ENCODE data around the gene LRP2.

Gene LRP2

DNA sequence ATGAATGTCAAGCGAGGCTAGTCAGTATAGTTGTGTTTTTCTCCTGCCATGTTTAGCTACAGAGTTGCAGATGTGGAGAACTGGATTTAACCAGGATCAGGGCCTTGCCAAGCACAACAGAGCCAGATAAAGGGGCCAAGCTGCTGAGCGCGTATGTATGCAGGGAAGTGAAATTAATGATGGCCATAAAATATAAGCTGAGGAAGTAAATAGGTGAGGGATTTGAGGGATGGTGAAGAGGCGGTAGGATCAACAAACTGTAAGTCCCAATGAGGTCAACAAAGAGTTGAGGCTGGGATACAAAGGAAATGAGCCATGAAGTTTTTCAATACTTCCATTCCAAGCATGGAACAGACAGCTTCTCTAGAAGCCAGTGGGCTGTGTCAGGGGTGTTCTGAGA, 10.6 kb downstream of the LRP2 start:
- DNase-seq (ENCODE audit: insufficient read length, low spot score) = no peak
- no peak for FAIRE-seq
- TF ChIP-seq POLR2A (IDR thresholded peaks at IDR 0.05; ENCODE audit: low read depth, low read length) (no peak), PAX5 (IDR thresholded peaks at IDR 0.05; ENCODE audit: insufficient read depth, low read length, severe bottlenecking) (no peak), POU2F2 (IDR thresholded peaks at IDR 0.05; ENCODE audit: low read depth, low read length) (no peak), SPI1 (IDR thresholded peaks at IDR 0.05; ENCODE audit: low read depth, low read length) (no peak), POLR2AphosphoS5 (IDR thresholded peaks at IDR 0.05; ENCODE audit: low read depth, low read length) (no peak), TAF1 (IDR thresholded peaks at IDR 0.05; ENCODE audit: low read depth, low read length) (no peak)

DNA sequence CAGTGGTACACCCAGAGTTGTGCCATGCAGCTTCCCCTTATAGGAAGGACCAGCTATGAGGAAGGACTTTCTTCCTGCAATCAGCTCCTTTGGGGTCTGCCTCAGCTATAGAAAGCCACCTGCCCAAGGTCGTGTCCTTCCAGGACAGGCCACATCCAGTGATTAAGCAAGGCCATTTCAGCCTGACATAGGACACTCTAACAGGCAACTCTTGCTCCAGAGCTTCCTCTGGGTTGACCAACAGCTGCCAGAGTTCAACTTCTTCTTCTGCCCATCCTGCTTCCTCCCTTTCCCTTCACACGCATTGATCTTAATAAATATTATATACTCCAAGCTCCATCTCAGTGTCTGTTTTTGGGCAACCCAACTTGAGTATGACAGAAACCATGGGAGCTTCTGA, 12.8 kb downstream of the LRP2 start:
- FAIRE-seq = no peak
- TF ChIP-seq TAF1 (IDR thresholded peaks at IDR 0.05; ENCODE audit: low read depth, low read length) (no peak), PAX5 (IDR thresholded peaks at IDR 0.05; ENCODE audit: insufficient read depth, low read length, severe bottlenecking) (no peak), POU2F2 (IDR thresholded peaks at IDR 0.05; ENCODE audit: low read depth, low read length) (no peak), SPI1 (IDR thresholded peaks at IDR 0.05; ENCODE audit: low read depth, low read length) (no peak), POLR2A (IDR thresholded peaks at IDR 0.05; ENCODE audit: low read depth, low read length) (no peak)
- DNase-seq (ENCODE audit: insufficient read length, low spot score) = no peak

DNA sequence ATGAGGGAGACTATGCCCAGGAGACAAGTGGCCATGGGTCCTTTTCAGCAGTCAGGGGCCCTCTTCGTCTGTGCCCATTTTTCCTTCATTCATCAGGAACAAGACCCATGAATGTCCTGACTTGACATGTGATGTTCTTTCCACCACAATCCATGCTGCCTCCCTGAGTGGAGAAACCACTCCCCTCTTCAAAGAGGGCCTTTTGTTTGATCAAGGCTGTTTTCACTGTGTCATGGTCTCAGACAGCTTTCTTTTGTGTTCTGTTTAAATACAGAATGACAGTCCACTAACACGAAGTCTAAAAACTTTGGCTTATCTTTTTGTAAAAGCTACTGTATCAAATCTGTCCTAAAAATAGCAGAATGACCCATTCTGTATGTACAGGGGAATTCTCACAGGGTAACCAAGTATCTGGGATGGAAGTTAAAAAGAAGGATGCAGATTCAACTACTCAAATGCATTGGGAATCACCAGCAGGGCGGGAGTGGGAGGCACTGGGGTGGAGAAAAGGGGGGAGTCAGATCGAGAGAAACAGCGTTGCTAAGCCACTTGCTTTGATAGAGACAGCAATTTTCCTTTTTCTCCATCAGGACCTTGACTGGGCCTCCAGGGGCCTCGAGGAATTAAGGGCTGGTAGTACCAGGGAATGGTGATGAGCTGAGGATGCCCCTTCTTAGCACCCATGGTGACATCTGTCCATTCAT, 13.9 kb downstream of the LRP2 start:
- no peak for DNase-seq (ENCODE audit: insufficient read length, low spot score)
- TF ChIP-seq POU2F2 (IDR thresholded peaks at IDR 0.05; ENCODE audit: low read depth, low read length) (no peak), SPI1 (IDR thresholded peaks at IDR 0.05; ENCODE audit: low read depth, low read length) (no peak), POLR2AphosphoS5 (IDR thresholded peaks at IDR 0.05; ENCODE audit: low read depth, low read length) (no peak), PAX5 (IDR thresholded peaks at IDR 0.05; ENCODE audit: insufficient read depth, low read length, severe bottlenecking) (no peak), TAF1 (IDR thresholded peaks at IDR 0.05; ENCODE audit: low read depth, low read length) (no peak), POLR2A (IDR thresholded peaks at IDR 0.05; ENCODE audit: low read depth, low read length) (no peak)
- FAIRE-seq = no peak

DNA sequence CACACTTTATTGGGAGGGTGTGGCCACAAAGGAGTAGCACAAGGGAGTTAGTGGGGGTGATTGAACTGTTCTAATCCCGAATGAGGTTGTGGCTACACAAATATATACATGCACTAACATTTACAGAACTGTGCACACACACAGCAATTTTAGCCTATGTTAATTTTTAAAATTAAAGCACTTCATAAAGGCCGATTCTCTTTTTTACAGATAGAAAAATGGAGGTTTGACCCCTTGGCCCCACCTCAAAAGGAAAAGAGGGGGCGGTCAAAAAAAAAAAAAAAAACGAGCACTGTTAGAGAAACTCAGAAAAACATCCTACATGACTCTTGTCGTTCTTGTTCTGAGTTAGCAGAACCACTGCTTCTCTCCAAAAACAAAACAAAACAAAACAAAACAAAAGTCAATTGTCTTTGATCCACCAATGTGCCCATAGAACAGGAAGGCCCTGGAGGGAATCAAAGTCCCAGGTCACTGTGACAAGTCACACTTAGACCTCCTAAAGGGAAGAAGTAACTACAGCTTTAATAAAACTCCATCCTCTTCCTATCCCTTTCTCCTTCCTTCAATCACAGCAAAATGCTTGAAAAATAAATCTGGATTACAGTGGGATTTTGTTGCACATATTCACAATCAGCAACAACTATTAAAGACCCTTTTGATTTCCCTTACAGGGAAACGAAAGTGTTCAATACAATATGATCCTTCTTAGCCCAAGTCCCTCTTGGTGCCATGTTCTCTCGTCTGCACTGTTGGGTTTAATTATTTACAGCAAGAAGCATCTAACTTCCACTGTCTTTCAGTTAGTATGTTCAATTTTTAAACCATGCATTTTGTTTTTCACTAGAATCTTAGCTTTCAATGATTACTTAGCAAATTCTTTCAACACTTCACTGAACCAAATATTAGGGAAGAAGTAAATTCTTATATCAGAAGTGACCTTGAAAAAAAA, 16.6 kb downstream of the LRP2 start:
- DNase-seq (ENCODE audit: insufficient read length, low spot score) = no peak
- no peak for TF ChIP-seq POLR2AphosphoS5 (IDR thresholded peaks at IDR 0.05; ENCODE audit: low read depth, low read length)
- no peak for TF ChIP-seq POU2F2 (IDR thresholded peaks at IDR 0.05; ENCODE audit: low read depth, low read length)
- TF ChIP-seq POLR2A (IDR thresholded peaks at IDR 0.05; ENCODE audit: low read depth, low read length) = no peak
- TF ChIP-seq SPI1 (IDR thresholded peaks at IDR 0.05; ENCODE audit: low read depth, low read length) = no peak
- TF ChIP-seq TAF1 (IDR thresholded peaks at IDR 0.05; ENCODE audit: low read depth, low read length) = no peak
- TF ChIP-seq PAX5 (IDR thresholded peaks at IDR 0.05; ENCODE audit: insufficient read depth, low read length, severe bottlenecking) = no peak
- FAIRE-seq = no peak

DNA sequence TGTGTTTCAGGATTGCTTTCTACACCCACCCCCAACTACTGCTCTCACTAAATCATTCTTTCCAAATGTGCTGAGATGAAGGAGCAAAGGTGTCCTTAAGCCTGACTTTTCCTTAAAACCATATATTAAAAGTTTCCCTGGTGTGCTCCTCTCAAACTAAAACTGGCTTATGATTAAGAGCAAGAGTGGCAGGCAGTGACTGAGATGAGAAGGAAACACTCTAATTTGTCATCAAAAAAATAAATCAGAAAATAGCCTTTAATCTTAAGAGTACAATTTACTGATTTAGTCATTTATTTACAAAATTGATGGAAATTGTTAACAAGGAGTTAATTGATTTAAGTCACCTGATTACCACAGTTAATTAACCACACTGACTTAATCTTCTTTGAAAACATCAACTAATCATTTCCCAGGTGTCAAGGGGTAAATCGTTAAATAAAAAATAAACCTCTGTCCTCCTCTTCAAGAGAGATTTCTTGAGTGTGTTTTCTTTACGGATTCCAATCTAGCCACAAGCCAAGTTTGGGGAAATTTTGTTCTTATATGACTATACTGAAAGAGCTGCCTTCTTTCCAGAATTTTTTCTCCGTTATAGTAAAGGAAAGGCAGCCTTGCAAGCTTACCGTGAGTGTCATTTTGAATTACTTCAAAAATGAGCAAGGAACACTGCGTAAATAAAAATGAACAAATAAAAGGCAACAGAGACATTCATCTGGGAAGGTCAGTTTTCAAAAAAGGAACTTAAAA, 17.4 kb downstream of the LRP2 start:
- no peak for FAIRE-seq
- DNase-seq (ENCODE audit: insufficient read length, low spot score) = no peak
- TF ChIP-seq POU2F2 (IDR thresholded peaks at IDR 0.05; ENCODE audit: low read depth, low read length) (no peak), TAF1 (IDR thresholded peaks at IDR 0.05; ENCODE audit: low read depth, low read length) (no peak), POLR2A (IDR thresholded peaks at IDR 0.05; ENCODE audit: low read depth, low read length) (no peak), SPI1 (IDR thresholded peaks at IDR 0.05; ENCODE audit: low read depth, low read length) (no peak), PAX5 (IDR thresholded peaks at IDR 0.05; ENCODE audit: insufficient read depth, low read length, severe bottlenecking) (no peak), POLR2AphosphoS5 (IDR thresholded peaks at IDR 0.05; ENCODE audit: low read depth, low read length) (no peak)

DNA sequence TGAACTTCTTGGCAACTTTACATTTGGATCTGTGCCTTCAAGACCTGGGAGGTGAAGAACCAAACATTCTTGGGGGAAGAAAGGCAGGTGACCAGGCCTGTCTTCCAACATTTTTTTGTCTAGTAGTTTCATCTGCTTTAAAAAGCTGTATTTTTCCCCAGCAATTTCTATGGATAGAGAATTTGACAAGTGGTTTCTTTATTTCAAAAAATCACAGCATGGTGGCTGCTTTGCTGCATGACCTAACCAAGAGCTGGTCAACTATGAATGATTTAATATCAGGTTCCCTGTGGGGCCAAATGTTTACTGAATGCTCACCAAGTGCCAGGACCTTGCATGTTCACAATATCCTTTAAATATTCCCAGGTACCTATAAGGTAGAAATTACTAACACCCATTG, 19.1 kb downstream of the LRP2 start:
- DNase-seq (ENCODE audit: insufficient read length, low spot score) = no peak
- TF ChIP-seq POLR2AphosphoS5 (IDR thresholded peaks at IDR 0.05; ENCODE audit: low read depth, low read length) (no peak), PAX5 (IDR thresholded peaks at IDR 0.05; ENCODE audit: insufficient read depth, low read length, severe bottlenecking) (no peak), TAF1 (IDR thresholded peaks at IDR 0.05; ENCODE audit: low read depth, low read length) (no peak), SPI1 (IDR thresholded peaks at IDR 0.05; ENCODE audit: low read depth, low read length) (no peak), POU2F2 (IDR thresholded peaks at IDR 0.05; ENCODE audit: low read depth, low read length) (no peak), POLR2A (IDR thresholded peaks at IDR 0.05; ENCODE audit: low read depth, low read length) (no peak)
- no peak for FAIRE-seq

DNA sequence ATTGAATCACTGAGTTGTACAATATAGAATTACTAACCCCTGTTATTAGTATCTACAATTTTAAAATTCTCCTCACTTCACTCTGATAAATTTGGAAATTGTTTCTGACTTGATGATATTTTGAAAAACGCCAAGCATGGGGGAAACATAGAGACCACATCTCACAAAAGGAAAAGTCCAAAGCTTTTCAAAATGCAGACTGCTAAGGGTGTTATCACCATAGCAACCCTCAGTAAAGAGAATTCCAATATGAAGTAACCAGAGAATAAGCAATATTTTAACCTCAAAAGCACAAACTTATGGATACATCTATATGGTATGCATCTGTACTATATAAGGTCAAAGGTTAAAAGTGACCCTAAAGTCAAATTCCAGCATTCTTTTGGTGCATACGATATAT, 22.7 kb downstream of the LRP2 start:
- DNase-seq (ENCODE audit: insufficient read length, low spot score) (no peak), FAIRE-seq (no peak)
- no peak for TF ChIP-seq POLR2AphosphoS5 (IDR thresholded peaks at IDR 0.05; ENCODE audit: low read depth, low read length)
- TF ChIP-seq TAF1 (IDR thresholded peaks at IDR 0.05; ENCODE audit: low read depth, low read length) = no peak

DNA sequence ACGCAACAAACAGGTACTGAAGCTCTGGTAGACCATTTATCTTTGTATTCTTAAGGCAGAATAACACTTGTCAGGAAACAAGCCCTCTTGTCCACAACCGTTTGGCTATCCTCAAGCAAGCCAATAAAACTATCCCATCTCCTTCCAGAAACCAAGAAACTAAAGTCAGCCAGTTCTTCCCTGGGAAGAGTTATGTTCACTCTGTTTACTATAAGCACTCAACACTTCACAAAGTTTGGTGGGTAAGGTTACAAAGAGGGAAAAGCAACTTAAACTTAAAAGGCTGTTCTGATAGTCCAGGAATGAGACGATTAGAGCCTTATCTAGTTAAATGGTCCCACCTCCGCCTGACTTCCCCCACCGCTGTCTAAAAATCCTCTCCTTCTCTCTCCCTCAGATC, 25.6 kb downstream of the LRP2 start:
- TF ChIP-seq PAX5 (IDR thresholded peaks at IDR 0.05; ENCODE audit: insufficient read depth, low read length, severe bottlenecking) (no peak), POU2F2 (IDR thresholded peaks at IDR 0.05; ENCODE audit: low read depth, low read length) (no peak), POLR2A (IDR thresholded peaks at IDR 0.05; ENCODE audit: low read depth, low read length) (no peak), TAF1 (IDR thresholded peaks at IDR 0.05; ENCODE audit: low read depth, low read length) (no peak)
- no peak for FAIRE-seq

DNA sequence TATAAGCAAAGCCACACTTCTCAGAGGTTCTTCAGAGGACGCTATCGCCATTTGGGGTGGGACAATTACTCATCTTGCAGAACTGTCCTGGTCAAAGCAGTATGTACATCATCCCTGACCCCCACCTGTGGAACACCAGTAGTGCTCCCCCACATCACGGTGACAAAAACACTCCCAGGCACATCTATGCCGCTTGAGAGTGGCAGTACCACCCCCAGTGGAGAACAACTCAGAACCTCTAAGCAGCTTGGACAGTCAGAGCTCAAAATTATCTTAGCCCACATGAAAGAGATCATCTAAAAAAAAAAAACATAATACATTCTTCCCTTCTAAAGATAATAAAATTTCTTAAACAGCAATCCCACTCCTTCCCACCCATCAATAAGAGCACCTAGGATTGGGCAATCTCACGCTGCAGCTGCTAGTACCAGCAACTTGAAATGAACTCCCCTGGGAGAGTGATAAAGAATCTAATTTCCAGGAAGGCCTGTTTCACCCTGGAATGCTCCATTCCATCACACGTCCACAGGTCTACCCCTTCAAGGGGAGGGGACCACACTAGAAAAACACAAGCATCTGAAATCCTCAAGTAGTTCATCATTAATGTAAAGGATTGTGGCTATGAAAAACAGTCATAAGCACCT, 31.7 kb downstream of the LRP2 start:
- FAIRE-seq = no peak
- TF ChIP-seq PAX5 (IDR thresholded peaks at IDR 0.05; ENCODE audit: insufficient read depth, low read length, severe bottlenecking) (no peak), POLR2AphosphoS5 (IDR thresholded peaks at IDR 0.05; ENCODE audit: low read depth, low read length) (no peak), POU2F2 (IDR thresholded peaks at IDR 0.05; ENCODE audit: low read depth, low read length) (no peak), TAF1 (IDR thresholded peaks at IDR 0.05; ENCODE audit: low read depth, low read length) (no peak), SPI1 (IDR thresholded peaks at IDR 0.05; ENCODE audit: low read depth, low read length) (no peak), POLR2A (IDR thresholded peaks at IDR 0.05; ENCODE audit: low read depth, low read length) (no peak)
- DNase-seq (ENCODE audit: insufficient read length, low spot score) = no peak

More for the DNA sequence above, 25.6 kb downstream of the LRP2 start:
- no peak for DNase-seq (ENCODE audit: insufficient read length, low spot score)
